Ovary (tissue), 3 donors: Measurements from ENCODE around the gene QPCT.

ENCODE experiments used
- CTCF ChIP-seq, 3 donors: fragments of 450-650 bp in 2 of 3; fragments of 200-600 bp in 1 of 3; IDR thresholded peaks; one replicate each; pipeline versions ENCODE4 v1.5.1 to v1.8.0; 2016 to 2022; ENCODE audit warnings: antibody characterized with exemption in 3 of 3, mild to moderate bottlenecking in 1 of 3
- POLR2A ChIP-seq: fragments of 450-650 bp; IDR thresholded peaks from one replicate; pipeline ENCODE4 v1.6.1; 2017; ENCODE audit warnings: antibody characterized with exemption, mild to moderate bottlenecking, moderate library complexity
- donor health status: DM: no; HTN: no; CAD: no.

DNA sequence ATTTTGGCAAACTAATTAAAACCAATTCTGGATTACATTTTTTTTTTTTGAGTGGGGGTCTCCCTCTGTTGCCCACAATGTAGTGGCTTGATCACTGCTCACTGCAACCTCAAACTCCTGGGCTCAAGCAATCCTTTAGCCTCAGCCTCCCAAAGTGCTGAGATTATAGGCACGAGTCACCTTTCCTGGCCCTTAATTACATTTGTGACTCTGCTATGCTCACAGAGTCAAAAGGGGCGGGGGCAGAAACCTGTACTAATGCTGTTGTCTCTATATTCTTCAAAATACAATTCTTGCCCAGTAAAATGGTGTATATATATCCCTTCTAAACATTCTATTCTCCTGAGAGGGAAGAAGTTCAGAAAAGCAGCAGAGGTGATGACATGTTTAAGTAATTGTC, 43.0 kb upstream of the QPCT start:
- no peak for TF ChIP-seq CTCF (IDR thresholded peaks at IDR 0.05)
- TF ChIP-seq POLR2A: no peak
